ENCODE results near the gene GMEB1. TPM values are rescaled to one million over a fixed set of nuclear protein-coding genes. Genes with fewer than 3 reads are reported as not detected.

The GMEB1 gene, protein sequence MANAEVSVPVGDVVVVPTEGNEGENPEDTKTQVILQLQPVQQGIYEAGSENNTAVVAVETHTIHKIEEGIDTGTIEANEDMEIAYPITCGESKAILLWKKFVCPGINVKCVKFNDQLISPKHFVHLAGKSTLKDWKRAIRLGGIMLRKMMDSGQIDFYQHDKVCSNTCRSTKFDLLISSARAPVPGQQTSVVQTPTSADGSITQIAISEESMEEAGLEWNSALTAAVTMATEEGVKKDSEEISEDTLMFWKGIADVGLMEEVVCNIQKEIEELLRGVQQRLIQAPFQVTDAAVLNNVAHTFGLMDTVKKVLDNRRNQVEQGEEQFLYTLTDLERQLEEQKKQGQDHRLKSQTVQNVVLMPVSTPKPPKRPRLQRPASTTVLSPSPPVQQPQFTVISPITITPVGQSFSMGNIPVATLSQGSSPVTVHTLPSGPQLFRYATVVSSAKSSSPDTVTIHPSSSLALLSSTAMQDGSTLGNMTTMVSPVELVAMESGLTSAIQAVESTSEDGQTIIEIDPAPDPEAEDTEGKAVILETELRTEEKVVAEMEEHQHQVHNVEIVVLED
- total RNA-seq = 10.4 and 12.3 TPM in 2 replicates

DNA sequence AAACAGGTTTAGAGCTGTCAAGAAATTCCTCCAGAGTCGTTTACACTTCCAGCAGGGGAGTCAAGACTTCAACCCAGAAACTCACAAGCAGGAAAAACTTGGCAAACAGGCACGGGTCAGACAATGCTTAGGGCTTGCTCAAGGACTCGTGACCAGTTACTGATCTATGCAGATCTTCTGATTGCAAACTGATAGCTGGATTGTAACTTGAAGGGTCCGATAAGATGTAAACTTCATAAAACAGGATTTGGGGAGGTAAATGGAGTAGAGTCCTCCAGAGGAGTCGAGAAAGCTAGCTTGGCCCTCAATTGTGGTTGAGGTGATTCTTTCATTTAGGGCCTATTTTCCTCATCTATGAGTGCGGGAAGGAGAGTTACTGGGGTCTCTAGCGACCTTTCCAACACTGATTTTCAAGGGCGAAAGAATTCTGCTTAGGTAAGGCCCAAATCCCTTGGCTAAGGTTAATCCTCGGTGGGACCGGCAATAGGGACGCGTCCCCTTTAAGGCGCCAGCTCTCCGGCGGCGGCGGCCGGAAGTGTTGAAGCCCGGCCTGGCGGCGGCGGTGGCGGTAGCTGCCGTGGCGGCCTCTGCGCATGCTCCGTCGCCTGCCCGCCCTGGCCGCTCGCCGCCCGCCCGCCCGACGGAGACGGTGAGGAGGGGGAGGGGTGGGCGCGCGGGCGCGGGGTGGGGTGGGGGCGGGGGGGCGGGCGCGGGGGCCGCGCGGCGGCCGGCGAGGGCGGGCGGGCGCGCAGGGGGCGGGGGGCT is at the start of gene GMEB1:
GMEB1 (plus strand) TSS at position 594 of the 765 bp plus-strand sequence. CDS start 14,829 bp downstream, outside the sequence.

DNA sequence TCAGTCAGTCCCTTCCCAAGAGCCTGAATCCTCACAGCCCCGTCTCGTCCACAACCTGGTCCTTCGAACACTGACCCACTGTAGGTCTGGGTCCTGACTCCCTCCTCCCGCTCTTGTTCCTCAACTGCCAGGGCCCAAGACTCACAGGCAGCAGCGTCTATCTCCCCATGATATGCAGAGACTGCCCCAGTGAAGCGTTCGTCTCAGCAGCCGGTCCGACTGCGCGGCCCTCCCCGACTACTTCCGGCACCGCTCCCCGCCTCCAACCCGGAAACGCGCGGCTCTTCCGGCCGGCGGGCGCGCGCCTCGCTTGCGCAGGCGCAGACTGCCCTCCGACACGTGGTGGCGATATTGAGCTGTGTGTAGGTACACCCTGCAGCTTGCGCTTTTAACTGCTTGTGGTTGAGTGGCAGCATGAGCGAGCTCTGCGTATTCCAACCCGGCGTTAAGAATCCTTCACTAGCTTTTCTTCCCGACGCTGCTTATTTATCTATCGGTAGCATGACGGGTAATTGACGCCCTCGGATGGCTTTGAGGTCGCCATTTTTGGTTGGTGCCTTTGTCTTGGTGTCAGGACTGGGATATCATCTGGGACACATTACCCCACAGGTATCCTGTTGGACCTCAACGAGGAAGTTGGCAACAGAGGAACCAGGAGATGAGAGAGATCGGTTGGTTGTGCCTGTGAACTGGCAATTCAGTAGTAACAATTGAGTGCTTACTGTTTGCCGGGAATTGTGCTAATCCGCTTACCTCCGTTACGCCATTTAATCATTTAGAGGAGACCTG is 25.5 kb upstream of the GMEB1 start, which contains the start of gene TAF12:
TAF12 (minus strand) TSS at position 221 of the 789 bp plus-strand sequence. CDS start 20,986 bp downstream, outside the sequence.

DNA sequence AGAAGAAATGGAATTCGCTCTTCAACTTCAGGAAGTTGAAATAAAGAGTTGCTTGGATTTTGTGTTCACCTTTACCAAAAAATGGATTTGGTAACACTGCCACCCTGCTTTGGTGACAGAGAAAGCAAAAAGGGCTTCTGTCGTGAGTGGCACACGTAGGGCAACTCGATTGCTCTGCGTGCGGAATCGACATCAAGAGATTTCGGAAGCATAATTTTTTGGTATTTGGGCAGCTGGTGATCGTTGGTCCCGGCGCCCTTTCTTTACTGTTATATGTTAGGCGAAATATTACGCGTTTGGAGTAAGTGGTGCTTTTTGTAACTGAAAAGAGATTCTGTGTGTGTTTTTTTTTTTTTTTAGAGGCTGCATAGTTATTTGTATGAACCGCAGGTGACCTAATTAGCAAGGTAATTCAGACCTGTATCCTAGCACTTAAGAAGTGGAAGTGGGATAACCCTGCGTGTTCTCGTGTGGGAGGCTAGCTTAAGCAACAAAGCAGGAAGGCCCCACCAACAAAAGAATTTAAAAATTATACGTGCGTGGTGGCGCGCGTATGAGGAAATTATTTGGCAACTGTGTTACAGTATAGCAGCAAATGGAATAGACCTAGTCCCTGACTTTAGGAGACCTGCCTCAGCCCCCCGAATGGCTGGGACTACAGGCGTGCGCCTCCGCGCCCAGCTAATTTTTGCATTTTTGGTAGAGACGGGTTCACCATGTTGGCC is 19.9 kb upstream of the GMEB1 start, which contains the start of gene RNU11:
RNU11 (plus strand) TSS at position 127 of the 725 bp plus-strand sequence.

DNA sequence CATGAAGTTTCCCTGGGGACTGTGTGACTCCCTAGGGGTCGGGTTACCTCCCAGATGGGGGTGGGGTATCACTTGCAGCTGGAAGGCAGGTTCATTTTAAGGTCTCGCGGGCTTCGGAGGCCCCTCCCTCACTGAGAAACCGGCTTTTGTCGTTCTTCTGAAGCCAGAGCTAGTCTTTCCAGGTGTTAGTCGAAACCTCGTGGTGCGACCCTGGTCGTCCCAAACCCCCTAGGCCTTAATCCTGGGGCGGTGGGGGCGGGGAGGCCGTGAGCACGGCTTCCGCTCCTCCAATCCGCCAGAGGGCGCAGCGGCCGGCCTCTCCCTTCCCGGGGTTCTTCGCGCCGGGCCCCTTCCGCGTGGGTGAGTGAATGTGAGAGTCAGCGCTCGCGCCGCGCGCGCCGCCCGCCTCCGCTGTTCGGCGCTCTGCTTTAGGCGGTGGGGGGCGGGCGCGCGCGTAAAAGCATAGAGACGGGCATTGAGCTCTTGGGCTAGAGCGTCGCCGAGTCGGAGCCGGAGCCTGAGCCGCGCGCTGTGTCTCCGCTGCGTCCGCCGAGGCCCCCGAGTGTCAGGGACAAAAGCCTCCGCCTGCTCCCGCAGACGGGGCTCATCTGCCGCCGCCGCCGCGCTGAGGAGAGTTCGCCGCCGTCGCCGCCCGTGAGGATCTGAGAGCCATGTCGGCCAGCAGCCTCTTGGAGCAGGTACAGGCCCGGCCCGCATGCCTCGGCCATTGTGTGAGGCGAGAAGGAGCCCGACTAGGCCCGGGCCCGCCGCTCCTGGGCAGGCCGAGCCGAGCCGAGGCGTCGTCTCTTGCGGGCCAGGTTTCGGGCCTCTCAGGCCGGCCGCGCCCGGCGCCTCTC is 68.1 kb downstream of the GMEB1 start, which contains the start of gene YTHDF2:
YTHDF2 (plus strand) TSS at position 491 of the 857 bp plus-strand sequence; CDS start at position 672, 181 bp downstream.

Other genes with a start within 250 kb of the GMEB1 start
- 88.4 and 147 TPM in 2 replicates for gene RCC1, start 162.7 kb upstream of the GMEB1 start, total RNA-seq
- 14.9 and 21.4 TPM in 2 replicates for gene TRNAU1AP, start 115.7 kb upstream of the GMEB1 start, total RNA-seq
- 0.21 and 30.6 TPM in 2 replicates for gene RAB42, start 76.5 kb upstream of the GMEB1 start, total RNA-seq
- 31.1 and 46.9 TPM in 2 replicates for gene TAF12, start 25.7 kb upstream of the GMEB1 start, total RNA-seq
- not detected in 2 replicates for gene RNU11, start 20.2 kb upstream of the GMEB1 start, total RNA-seq
- gene YTHDF2, start 68.2 kb downstream of the GMEB1 start, total RNA-seq = 55.8 and 56.4 TPM in 2 replicates
- gene OPRD1, start 143.4 kb downstream of the GMEB1 start, total RNA-seq = under 0.01 TPM in 1 of 2 replicates, not detected in the other
- 31.1 and 32.8 TPM in 2 replicates for gene EPB41, start 245.8 kb downstream of the GMEB1 start, total RNA-seq